Measurements from ENCODE around the gene TCOF1. TPM values are rescaled to one million over a fixed set of nuclear protein-coding genes. Genes with fewer than 3 reads are reported as not detected.

The TCOF1 gene
- polyA plus RNA-seq, 1 donor (not counting 4 experiments of a cell fraction or from before 2014, with no cell fraction given): 13.6 TPM

DNA sequence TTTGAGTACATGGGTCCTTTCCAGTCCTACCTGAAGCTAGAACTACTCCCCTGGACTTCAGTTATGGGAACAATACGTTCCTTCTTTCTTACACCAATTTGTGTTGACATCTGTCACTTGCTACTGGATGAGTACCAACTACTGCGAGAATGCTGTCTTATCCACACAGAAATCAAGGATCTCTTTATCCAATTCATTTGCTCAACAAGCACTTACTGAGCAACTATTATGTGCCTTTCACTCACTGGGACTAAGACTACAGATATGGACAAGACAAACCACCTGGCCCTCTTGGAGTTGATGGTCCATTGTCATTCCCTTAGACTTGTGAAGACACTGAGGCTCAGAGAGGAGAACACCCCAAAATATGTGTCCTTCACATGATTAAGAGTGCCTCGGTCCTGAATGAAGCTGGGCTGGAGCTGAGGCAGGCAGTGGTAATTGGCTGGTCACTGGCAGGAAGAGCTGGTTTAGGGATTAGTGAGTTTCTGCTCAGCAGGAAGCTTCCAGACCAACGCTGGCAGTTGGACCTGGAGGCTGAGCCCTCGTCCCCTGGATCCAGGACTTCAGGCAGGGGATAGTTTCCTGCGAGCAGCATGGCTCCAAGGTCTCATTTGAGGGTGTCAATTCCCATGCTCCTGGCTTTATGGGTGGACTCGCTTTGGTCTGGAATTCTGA lies 46.3 kb upstream of the TCOF1 start:
- H3K9me3 ChIP-seq (ENCODE audit: control insufficient read depth, low read depth, low read length): no peaks in the 10 kb centered on the region
- H4K20me1 ChIP-seq (ENCODE audit: control insufficient read depth, extremely low read depth, insufficient read depth, low read length): no peaks in the 10 kb centered on the region
- H3K79me2 ChIP-seq (ENCODE audit: control insufficient read depth, insufficient read depth, low read length): no peaks in the 10 kb centered on the region
- TF ChIP-seq CTCF (optimal IDR thresholded peaks at IDR 0.05 in 1 of 3, IDR thresholded peaks at IDR 0.05 in 1 of 3, conservative IDR thresholded peaks at IDR 0.05 in 1 of 3; ENCODE audit: extremely low read depth in 1 of 3, insufficient read depth in 2 of 3, low read length in 3 of 3) (no peak), EZH2 (IDR thresholded peaks at IDR 0.05; ENCODE audit: low read length) (no peak)
- dilution Hi-C loops (cut with MboI; ENCODE audit: extremely low pct_ligation_motif_present, low sequenced_read_pairs): no loop called here
- no peaks in the 10 kb centered on the region for H3K9me1 ChIP-seq (ENCODE audit: control insufficient read depth, extremely low read depth, insufficient read depth, low read length)
- no peak overlapping the region for H3K9ac ChIP-seq (ENCODE audit: control insufficient read depth, extremely low read depth, insufficient read depth, low read length)
- no peak overlapping the region for H2AFZ ChIP-seq (ENCODE audit: control insufficient read depth, low read length)
- FAIRE-seq (no peak), DNase-seq (ENCODE audit: low read depth, low spot score) (no peak)
- no peak overlapping the region for H3K27ac ChIP-seq (ENCODE audit: control insufficient read depth, insufficient read depth, low read length)
- H3K4me1 ChIP-seq (ENCODE audit: control insufficient read depth, extremely low read depth, insufficient read depth, low read length): no peaks in the 10 kb centered on the region
- no peak overlapping the region for H3K4me2 ChIP-seq (ENCODE audit: control insufficient read depth, extremely low read depth, insufficient read depth, low read depth, low read length)
- no peaks in the 10 kb centered on the region for H3K36me3 ChIP-seq (ENCODE audit: control insufficient read depth in 2 of 2, extremely low read depth in 1 of 2, insufficient read depth in 2 of 2, low read length in 2 of 2)
- no peaks in the 10 kb centered on the region for H3K27me3 ChIP-seq (ENCODE audit: control insufficient read depth, extremely low read depth, insufficient read depth, low read length)
- H3K4me3 ChIP-seq (ENCODE audit: control insufficient read depth in 2 of 3, extremely low read depth in 1 of 3, insufficient read depth in 2 of 3, low read depth in 1 of 3, low read length in 3 of 3): no peak overlapping the region

GRCh38 chr5:150312518-150312917 lies 45.0 kb upstream of the TCOF1 start:
- dilution Hi-C loops (cut with MboI; ENCODE audit: extremely low pct_ligation_motif_present, low sequenced_read_pairs): no loop called here
- peaks cover 2% of the 10 kb centered on the region for H3K9me1 ChIP-seq (ENCODE audit: control insufficient read depth, extremely low read depth, insufficient read depth, low read length)

More at GRCh38 chr5:150312518-150312917, 45.0 kb upstream of the TCOF1 start:
- Histone ChIP-seq H3K9ac (ENCODE audit: control insufficient read depth, extremely low read depth, insufficient read depth, low read length) (no peak overlapping the region), H3K79me2 (ENCODE audit: control insufficient read depth, insufficient read depth, low read length) (no peaks in the 10 kb centered on the region), H3K4me1 (ENCODE audit: control insufficient read depth, extremely low read depth, insufficient read depth, low read length) (peaks cover 10% of the 10 kb centered on the region), H3K4me3 (ENCODE audit: control insufficient read depth in 2 of 3, extremely low read depth in 1 of 3, insufficient read depth in 2 of 3, low read depth in 1 of 3, low read length in 3 of 3) (no peak overlapping the region), H3K27ac (ENCODE audit: control insufficient read depth, insufficient read depth, low read length) (no peak overlapping the region), H3K4me2 (ENCODE audit: control insufficient read depth, extremely low read depth, insufficient read depth, low read depth, low read length) (no peak overlapping the region), H2AFZ (ENCODE audit: control insufficient read depth, low read length) (no peak overlapping the region), H3K36me3 (ENCODE audit: control insufficient read depth in 2 of 2, extremely low read depth in 1 of 2, insufficient read depth in 2 of 2, low read length in 2 of 2) (no peaks in the 10 kb centered on the region), H3K9me3 (ENCODE audit: control insufficient read depth, low read depth, low read length) (no peaks in the 10 kb centered on the region), H3K27me3 (ENCODE audit: control insufficient read depth, extremely low read depth, insufficient read depth, low read length) (no peaks in the 10 kb centered on the region), H4K20me1 (ENCODE audit: control insufficient read depth, extremely low read depth, insufficient read depth, low read length) (no peaks in the 10 kb centered on the region)
- FAIRE-seq: no peak
- no peak for DNase-seq (ENCODE audit: low read depth, low spot score)
- TF ChIP-seq EZH2 (IDR thresholded peaks at IDR 0.05; ENCODE audit: low read length) (no peak), CTCF (optimal IDR thresholded peaks at IDR 0.05 in 1 of 3, IDR thresholded peaks at IDR 0.05 in 1 of 3, conservative IDR thresholded peaks at IDR 0.05 in 1 of 3; ENCODE audit: extremely low read depth in 1 of 3, insufficient read depth in 2 of 3, low read length in 3 of 3) (no peak)

Measured in keratinocyte (primary cell).